Measurements from ENCODE around the gene PTPRG.

The PTPRG gene

DNA sequence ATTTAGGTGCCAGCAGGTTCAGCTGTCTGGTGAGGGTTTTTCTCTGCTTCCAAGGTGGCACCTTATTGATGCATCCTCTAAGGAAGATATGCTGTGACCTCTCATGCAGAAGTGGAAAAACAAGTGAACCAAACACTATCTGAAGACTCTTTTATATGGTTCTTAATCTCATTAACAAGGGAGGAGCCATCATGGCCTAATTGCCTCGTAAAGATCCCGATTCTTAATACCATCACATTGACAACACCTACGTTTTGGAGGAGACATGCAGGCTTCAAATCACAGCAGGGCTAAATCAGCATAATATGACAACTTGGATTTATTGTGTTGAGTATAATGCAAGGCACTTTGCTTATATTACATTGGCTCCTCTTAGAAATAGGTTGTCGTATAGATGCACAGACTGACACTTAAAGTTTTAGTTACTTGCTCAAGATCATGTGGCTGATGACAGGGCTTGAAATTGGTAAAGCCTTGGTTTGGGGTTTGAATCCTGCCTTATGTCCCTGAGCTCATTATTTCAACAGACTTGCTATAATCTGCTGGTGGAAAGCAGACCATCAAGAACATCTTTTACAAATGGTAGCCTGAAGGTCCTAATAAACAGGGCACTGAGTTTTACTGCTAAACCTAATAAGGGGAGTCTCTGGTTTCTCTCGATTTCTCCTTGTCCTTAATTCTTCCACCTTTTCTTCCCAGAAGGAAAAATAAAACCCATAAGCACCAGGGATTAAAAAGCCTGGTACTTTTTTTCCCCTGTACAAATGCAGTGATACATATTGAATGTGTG is 88.2 kb downstream of the PTPRG start:
- no peaks in the 10 kb centered on the region for H3K27me3 Mint-ChIP-seq
- peaks cover 20% of the 10 kb centered on the region for H3K9me3 Mint-ChIP-seq
- H3K4me1 Mint-ChIP-seq (ENCODE audit: low read depth), result no peaks in the 10 kb centered on the region
- no peak overlapping the region for H3K4me3 Mint-ChIP-seq
- intact Hi-C loops (cut with micrococcal nuclease), result no loop called here
- no peak overlapping the region for H3K27ac Mint-ChIP-seq
- no peaks in the 10 kb centered on the region for H3K36me3 Mint-ChIP-seq (ENCODE audit: low read depth)

DNA sequence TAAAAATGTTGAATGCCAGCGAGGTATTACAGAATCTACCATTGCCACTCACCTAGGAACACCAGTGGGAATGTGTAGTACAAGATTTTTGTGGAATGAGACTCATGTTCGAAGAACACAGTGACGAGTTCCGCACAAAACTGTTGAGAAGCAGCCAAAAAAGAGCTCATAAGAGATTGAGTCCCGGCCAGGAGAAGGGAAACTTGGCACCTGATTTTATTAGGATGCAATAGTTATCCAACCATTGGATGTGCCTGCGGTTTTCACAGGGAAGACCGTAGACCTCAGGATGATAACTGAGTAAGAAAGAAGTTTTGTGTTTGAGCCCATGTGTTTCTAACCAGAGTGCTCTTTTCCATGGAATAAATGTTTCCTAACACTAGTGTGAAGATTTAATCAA is 88.9 kb downstream of the PTPRG start:
- Mint-ChIP-seq H3K36me3 (ENCODE audit: low read depth) (no peaks in the 10 kb centered on the region), H3K4me3 (no peak overlapping the region), H3K27ac (no peak overlapping the region), H3K27me3 (no peaks in the 10 kb centered on the region), H3K4me1 (ENCODE audit: low read depth) (no peaks in the 10 kb centered on the region), H3K9me3 (peaks cover 19% of the 10 kb centered on the region)
- intact Hi-C loops (cut with micrococcal nuclease), result no loop called here

DNA sequence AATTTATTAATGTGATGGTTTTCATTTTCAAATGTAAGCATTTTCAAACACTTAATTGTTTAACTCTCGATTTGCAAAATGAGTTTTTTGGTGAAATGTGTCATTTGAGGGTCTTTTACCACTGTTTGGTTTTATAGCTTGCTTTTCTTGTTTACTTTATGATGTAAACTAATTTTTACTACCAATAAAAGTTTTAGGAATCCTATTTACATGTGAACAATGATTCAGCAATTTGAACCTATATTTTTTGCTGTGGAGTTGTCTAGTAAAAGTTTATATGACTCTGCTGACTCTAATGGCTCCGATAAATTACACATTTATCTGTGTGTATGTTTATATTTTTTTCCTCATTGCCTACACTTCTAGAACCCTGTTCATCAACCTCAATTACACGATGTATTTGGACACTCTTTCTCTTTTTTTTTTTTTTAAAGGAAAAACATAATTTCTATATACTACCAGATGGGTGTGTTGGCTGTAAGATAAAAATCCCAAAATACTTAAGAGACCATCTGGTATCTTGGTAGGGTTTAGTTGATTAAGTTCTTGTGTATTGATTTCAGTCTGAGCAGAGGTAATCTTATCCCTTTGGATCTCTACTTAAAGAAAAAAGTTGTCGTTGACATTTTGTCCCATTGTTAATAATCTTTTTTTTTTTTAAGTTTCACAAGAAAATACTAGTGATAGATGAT is 89.5 kb downstream of the PTPRG start:
- H3K4me1 Mint-ChIP-seq (ENCODE audit: low read depth), result no peaks in the 10 kb centered on the region
- H3K4me3 Mint-ChIP-seq, result no peak overlapping the region
- H3K27me3 Mint-ChIP-seq, result no peaks in the 10 kb centered on the region
- H3K36me3 Mint-ChIP-seq (ENCODE audit: low read depth), result no peaks in the 10 kb centered on the region
- intact Hi-C loops (cut with micrococcal nuclease), result no loop called here
- no peak overlapping the region for H3K27ac Mint-ChIP-seq
- peaks cover 22% of the 10 kb centered on the region for H3K9me3 Mint-ChIP-seq

DNA sequence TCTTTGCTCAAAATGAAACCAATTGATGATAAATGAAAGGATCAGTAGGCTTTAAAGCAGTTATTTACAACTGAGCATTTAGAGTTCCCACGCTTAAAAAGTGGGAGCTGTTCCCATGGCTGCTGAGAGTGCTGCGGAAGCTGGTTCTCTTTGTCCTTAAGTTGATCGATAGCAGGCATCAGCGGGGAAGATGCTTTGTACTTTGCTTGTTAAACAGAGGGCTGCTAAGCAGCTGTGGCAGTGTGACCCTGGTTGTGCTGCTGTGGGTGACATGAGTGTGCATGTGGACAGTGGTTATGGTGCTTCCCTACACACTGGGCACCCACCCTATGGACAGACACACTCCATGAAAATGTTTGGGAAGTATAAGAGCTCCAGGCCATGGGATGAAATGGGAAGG is 96.3 kb downstream of the PTPRG start:
- H3K36me3 Mint-ChIP-seq (ENCODE audit: low read depth), result no peaks in the 10 kb centered on the region
- intact Hi-C loops (cut with micrococcal nuclease), result no loop called here
- no peaks in the 10 kb centered on the region for H3K27me3 Mint-ChIP-seq
- no peak overlapping the region for H3K4me3 Mint-ChIP-seq
- no peak overlapping the region for H3K27ac Mint-ChIP-seq
- H3K4me1 Mint-ChIP-seq (ENCODE audit: low read depth), result no peaks in the 10 kb centered on the region
- H3K9me3 Mint-ChIP-seq, result peaks cover 8% of the 10 kb centered on the region

DNA sequence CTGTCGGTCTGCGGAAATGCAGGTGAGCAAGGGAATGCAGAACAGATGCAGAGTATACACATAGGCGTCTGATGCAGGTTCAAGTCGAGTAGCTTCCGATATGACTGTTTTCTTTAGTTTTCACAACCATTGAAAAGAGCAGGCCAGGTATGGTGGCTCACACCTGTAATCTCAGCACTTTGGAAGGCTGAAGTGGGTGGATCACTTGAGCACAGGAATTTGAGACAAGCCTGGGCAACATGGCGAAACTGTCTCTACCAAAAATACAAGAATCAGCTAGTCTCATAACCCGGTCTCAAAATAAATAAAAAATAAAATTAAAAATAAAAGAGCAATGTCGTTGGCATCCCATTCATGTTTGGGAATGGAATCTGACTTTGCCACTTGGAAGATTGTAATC is 101.5 kb downstream of the PTPRG start:
- no peaks in the 10 kb centered on the region for H3K4me1 Mint-ChIP-seq (ENCODE audit: low read depth)

DNA sequence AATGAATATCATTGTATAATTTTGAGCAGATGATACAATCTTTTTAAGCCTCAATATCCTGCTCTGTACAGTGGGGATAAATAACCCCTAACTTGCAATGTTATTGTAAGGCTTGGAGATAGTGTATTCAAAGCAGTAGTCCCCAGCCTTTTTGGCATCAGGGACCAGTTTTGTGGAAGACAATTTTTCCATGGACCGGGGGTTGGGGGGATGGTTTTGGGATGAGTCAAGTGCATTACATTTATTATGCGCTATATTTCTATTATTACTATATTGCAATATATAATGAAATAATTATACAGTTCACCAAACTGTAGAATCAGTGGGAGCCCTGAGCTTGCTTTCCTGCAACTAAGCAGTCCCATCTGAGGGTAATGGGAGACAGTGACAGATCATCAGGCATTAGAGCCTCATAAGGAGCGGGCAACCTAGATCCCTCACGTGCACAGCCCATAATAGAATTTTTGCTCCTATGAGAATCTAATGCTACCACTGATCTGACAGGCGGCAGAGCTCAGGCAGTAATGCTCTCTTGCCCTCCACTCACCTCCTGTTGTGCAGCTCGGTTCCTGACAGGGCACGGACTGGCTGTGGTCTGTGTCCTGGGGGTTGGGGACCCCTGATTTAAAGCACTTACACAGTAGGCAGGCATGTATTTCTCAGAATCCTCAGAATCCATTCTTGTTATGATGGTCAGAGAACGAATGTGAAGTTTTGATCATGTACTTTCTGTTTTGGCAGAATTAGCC is 102.2 kb downstream of the PTPRG start:
- no peaks in the 10 kb centered on the region for H3K36me3 Mint-ChIP-seq (ENCODE audit: low read depth)
- intact Hi-C loops (cut with micrococcal nuclease), result no loop called here
- H3K4me3 Mint-ChIP-seq, result no peak overlapping the region
- no peaks in the 10 kb centered on the region for H3K4me1 Mint-ChIP-seq (ENCODE audit: low read depth)
- H3K27me3 Mint-ChIP-seq, result no peaks in the 10 kb centered on the region
- H3K9me3 Mint-ChIP-seq, result no peaks in the 10 kb centered on the region
- H3K27ac Mint-ChIP-seq, result no peak overlapping the region

More for the DNA sequence above, 101.5 kb downstream of the PTPRG start:
- no peak overlapping the region for H3K27ac Mint-ChIP-seq
- intact Hi-C loops (cut with micrococcal nuclease), result no loop called here
- H3K36me3 Mint-ChIP-seq (ENCODE audit: low read depth), result no peaks in the 10 kb centered on the region
- H3K27me3 Mint-ChIP-seq, result no peaks in the 10 kb centered on the region
- H3K9me3 Mint-ChIP-seq, result no peaks in the 10 kb centered on the region
- no peak overlapping the region for H3K4me3 Mint-ChIP-seq

DNA sequence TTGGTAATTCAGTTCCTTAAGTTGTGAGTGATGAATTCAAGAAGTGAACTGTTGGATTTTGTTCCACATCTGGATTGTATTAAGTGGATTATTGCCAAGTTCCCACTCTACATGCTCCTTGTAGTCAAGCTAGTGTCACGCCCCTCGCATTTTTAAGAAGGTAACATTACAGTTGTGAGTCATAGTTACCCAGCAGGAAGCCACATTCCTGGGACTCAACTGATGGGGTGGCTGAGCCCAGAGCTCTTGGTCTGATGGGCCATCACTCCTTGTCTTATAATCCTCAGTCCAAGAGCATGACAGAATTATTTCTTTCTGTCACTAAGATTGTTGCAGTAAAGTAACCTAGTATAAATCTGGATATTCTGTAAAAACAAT is 102.7 kb downstream of the PTPRG start:
- no peaks in the 10 kb centered on the region for H3K27me3 Mint-ChIP-seq
- no peak overlapping the region for H3K27ac Mint-ChIP-seq
- H3K36me3 Mint-ChIP-seq (ENCODE audit: low read depth), result no peaks in the 10 kb centered on the region
- intact Hi-C loops (cut with micrococcal nuclease), result no loop called here
- H3K9me3 Mint-ChIP-seq, result no peaks in the 10 kb centered on the region
- H3K4me1 Mint-ChIP-seq (ENCODE audit: low read depth), result no peaks in the 10 kb centered on the region
- H3K4me3 Mint-ChIP-seq, result no peak overlapping the region

DNA sequence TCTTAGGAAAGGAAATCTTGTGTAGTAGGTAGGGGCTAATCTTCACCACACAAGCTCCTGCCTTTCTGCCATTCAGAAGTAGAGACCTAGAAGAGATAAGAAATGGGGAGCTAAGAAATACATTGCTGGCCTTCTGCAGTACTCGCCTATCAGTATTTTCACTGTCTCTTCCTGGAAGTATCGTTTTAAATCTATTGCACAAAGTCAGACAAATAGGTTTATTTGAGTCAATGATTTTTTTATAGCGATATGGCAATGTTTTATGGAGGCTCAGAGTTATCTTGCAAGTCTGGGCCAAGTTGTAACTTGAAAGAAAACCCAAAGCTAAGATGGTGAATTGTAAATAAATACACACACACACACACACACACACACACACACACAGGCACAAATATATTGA is 103.8 kb downstream of the PTPRG start:
- H3K36me3 Mint-ChIP-seq (ENCODE audit: low read depth), result no peaks in the 10 kb centered on the region
- no peaks in the 10 kb centered on the region for H3K4me1 Mint-ChIP-seq (ENCODE audit: low read depth)
- H3K4me3 Mint-ChIP-seq, result no peak overlapping the region
- H3K9me3 Mint-ChIP-seq, result no peaks in the 10 kb centered on the region
- intact Hi-C loops (cut with micrococcal nuclease), result no loop called here
- H3K27me3 Mint-ChIP-seq, result no peaks in the 10 kb centered on the region
- no peak overlapping the region for H3K27ac Mint-ChIP-seq

DNA sequence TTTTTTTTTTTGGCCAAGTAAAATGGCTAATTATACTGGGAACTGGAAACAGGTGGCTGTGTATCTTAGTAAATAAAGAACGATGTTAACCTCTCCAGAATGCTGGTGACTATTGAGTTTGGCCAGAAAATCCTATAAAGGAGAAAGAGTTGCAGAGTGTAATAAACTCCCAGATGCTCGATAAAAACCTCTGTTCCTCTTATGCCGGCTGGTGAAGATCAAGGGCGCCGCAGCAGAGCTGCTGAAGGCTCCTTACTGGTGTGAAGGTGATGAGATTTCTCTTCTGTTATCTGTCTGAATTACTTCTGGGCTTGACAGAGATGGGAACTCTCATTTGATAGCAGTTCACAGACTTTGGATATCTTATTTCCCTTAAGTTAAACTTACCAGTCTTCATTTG is 104.6 kb downstream of the PTPRG start:
- Mint-ChIP-seq H3K27ac (no peak overlapping the region), H3K4me1 (ENCODE audit: low read depth) (no peaks in the 10 kb centered on the region), H3K4me3 (no peak overlapping the region), H3K27me3 (no peaks in the 10 kb centered on the region), H3K9me3 (no peaks in the 10 kb centered on the region), H3K36me3 (ENCODE audit: low read depth) (no peaks in the 10 kb centered on the region)
- intact Hi-C loops (cut with micrococcal nuclease), result no loop called here

DNA sequence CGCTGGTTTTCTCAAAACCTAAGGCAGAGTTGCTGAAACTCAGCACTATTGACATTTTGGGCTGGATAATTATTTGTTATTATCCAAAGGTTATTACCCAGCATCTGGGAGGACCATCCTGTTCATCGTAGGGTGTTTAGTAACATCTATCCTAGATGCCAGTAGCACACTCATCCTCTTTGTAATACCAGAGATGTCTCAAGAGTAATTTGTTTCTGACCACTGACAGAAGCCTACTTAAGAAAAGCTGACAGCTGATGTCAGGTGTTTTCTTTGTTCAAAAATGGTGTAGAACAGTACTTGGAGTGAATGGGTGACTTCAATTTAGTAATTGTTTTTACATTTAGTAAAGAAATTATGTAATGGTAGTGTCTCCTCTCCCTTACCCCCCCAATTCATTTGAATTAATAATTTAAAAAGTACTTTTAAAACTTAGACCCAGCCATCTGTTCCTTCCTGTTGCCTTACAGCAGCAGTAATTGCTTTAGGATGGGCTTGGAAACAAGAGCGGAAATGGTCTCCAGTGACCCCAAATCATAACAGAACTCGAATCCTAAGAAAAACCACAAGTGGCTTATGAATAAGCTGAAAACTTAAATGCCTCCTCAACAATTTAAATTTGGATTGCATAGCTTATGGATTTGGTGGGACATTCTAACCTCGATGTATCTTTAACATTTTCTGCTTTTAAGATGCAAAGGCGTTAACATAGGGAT is 105.4 kb downstream of the PTPRG start:
- Mint-ChIP-seq H3K9me3 (no peaks in the 10 kb centered on the region), H3K27me3 (no peaks in the 10 kb centered on the region), H3K27ac (no peak overlapping the region), H3K4me1 (ENCODE audit: low read depth) (no peaks in the 10 kb centered on the region), H3K4me3 (no peak overlapping the region), H3K36me3 (ENCODE audit: low read depth) (no peaks in the 10 kb centered on the region)
- intact Hi-C loops (cut with micrococcal nuclease), result no loop called here

DNA sequence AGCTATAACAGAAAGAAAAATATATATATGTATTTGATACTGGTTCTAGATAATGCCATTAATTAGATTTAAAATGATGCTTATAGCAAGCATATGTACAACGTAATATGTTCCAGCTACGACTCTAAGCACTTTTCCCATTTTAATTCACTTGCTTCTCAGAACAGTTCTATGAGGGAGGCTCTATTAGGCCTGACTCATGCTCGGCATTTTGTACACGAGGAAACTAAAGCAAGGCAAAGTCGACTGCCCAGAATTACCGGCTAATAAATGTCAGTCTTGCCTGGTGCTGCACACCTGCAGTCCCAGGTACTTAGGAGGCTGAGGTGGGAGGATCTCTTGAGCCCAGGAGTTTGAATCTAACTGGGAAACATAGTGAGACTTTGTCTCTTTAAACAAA is 106.0 kb downstream of the PTPRG start:
- intact Hi-C loops (cut with micrococcal nuclease), result no loop called here
- H3K4me3 Mint-ChIP-seq, result no peak overlapping the region
- H3K36me3 Mint-ChIP-seq (ENCODE audit: low read depth), result no peaks in the 10 kb centered on the region
- H3K4me1 Mint-ChIP-seq (ENCODE audit: low read depth), result no peaks in the 10 kb centered on the region
- no peaks in the 10 kb centered on the region for H3K27me3 Mint-ChIP-seq
- no peak overlapping the region for H3K27ac Mint-ChIP-seq
- H3K9me3 Mint-ChIP-seq, result no peaks in the 10 kb centered on the region

DNA sequence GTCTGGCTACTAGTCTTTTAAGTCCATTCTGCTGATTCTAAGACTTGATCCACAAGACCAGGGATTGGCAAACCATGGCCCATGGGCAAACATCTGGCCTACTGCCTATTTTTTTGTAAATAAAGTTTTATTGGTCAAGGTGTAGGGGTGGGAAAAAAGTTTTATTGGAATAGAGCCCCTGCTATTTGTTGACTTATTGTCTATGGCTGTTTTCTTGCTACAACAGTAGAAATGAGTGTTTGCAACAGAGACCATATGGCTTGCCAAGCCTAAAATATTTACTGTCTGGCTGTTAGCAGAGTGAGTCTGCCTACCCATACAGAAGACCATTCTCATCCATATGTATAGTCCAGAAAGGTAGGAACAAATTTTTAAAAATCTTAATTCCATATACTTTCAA is 106.4 kb downstream of the PTPRG start:
- Mint-ChIP-seq H3K4me3 (no peak overlapping the region), H3K4me1 (ENCODE audit: low read depth) (no peaks in the 10 kb centered on the region), H3K27me3 (no peaks in the 10 kb centered on the region), H3K36me3 (ENCODE audit: low read depth) (no peaks in the 10 kb centered on the region), H3K27ac (no peak overlapping the region), H3K9me3 (peaks cover 3% of the 10 kb centered on the region)
- intact Hi-C loops (cut with micrococcal nuclease), result no loop called here

DNA sequence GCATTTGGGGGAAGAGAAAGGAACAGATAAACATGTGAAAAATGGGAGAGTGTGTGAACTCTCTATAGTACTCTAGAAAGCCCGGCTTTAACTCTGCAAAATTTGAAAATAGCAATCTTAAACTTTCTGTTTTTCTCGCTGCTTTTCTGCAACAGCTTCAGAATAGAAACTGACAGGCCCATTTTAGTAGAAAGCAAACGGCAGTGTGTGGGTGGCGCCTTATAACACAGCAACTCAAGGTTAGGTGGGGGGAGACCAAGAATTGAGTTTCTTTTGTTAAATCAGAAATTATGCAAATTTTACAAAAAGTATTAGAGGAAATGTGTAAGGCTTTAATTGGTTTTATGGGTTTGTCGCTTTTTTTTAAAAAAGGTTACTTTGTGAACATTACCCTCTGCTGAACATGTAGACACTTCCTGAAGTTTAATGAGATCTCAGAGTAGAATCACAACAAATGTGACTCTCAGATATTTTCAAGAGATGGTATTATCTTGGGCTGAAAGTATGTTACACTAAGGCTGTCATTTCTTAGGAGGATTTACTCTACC is 107.0 kb downstream of the PTPRG start:
- Mint-ChIP-seq H3K4me1 (ENCODE audit: low read depth) (no peaks in the 10 kb centered on the region), H3K36me3 (ENCODE audit: low read depth) (no peaks in the 10 kb centered on the region)
- intact Hi-C loops (cut with micrococcal nuclease), result no loop called here

DNA sequence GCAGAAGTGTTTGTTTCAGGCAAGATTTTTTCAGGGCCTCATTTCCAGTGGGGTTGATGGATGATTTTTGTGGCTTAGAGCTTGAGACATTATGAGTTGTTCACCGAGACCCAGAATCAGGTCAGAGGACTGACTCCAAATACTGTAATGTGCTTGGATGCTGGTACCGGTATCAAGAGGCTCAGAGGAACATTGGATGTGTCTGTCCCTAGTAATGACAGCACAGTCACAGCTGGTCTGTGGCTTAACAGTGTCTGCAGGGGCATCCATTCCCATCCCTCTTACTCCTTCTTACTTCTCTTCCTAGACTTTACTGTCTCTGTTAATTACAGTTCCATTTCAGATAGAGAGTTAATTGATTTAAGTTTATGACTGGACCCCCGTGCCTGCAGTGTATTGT is 107.8 kb downstream of the PTPRG start:
- Mint-ChIP-seq H3K27ac (no peak overlapping the region), H3K36me3 (ENCODE audit: low read depth) (no peaks in the 10 kb centered on the region), H3K9me3 (peaks cover 8% of the 10 kb centered on the region), H3K4me3 (no peak overlapping the region), H3K27me3 (no peaks in the 10 kb centered on the region), H3K4me1 (ENCODE audit: low read depth) (no peaks in the 10 kb centered on the region)
- intact Hi-C loops (cut with micrococcal nuclease), result no loop called here

More for the DNA sequence above, 107.0 kb downstream of the PTPRG start:
- Mint-ChIP-seq H3K27ac (no peak overlapping the region), H3K9me3 (peaks cover 8% of the 10 kb centered on the region), H3K27me3 (no peaks in the 10 kb centered on the region), H3K4me3 (no peak overlapping the region)

All from dendritic cell treated with granulocyte-macrophage colony-stimulating factor and Interleukin-4, amounts not matched to agents 40 ng/mL and 50 ng/mL, for 4 days (primary cell).